Neuronal stem cell (in vitro differentiated cells): ENCODE data around the gene RALGAPA2.

ENCODE experiments used
- DNase-seq: peaks from one replicate; pipeline ENCODE4 v3.0.0-alpha.2; 2013; ENCODE audit warnings: low spot score
- H2AFZ ChIP-seq: one replicate; pipeline ENCODE4 v1.6.1; 2013; ENCODE audit warnings: mild to moderate bottlenecking, low read length, inconsistent platforms
- H2AK5ac ChIP-seq: 2 replicates; pipeline ENCODE4 v1.6.1; 2013; ENCODE audit warnings: low read depth, mild to moderate bottlenecking, inconsistent platforms, low read length, moderate library complexity, mixed read lengths
- H2BK120ac ChIP-seq: 2 replicates; pipeline ENCODE4 v1.6.1; 2013; ENCODE audit warnings: low read depth, mild to moderate bottlenecking, inconsistent platforms, low read length, moderate library complexity, mixed read lengths
- H2BK12ac ChIP-seq: one replicate; pipeline ENCODE4 v1.6.1; 2013; ENCODE audit warnings: low read length, inconsistent platforms
- H2BK15ac ChIP-seq: 2 replicates; pipeline ENCODE4 v1.6.1; 2013; ENCODE audit warnings: mild to moderate bottlenecking, low read length, inconsistent platforms, mixed read lengths
- H2BK5ac ChIP-seq: one replicate; pipeline ENCODE4 v1.6.1; 2013; ENCODE audit warnings: inconsistent platforms, mild to moderate bottlenecking, low read length, moderate library complexity
- H3K14ac ChIP-seq: one replicate; pipeline ENCODE4 v1.6.1; 2013; ENCODE audit warnings: low read length, inconsistent platforms
- H3K18ac ChIP-seq: 2 replicates; pipeline ENCODE4 v1.6.1; 2013; ENCODE audit warnings: low read length, inconsistent platforms
- H3K23ac ChIP-seq: 2 replicates; pipeline ENCODE4 v1.6.1; 2013; ENCODE audit warnings: low read depth, mild to moderate bottlenecking, mixed read lengths, low read length, inconsistent platforms; ENCODE audit not compliant: poor library complexity
- H3K27ac ChIP-seq: replicated peaks from 3 replicates; pipeline ENCODE4 v1.5.1; 2013; ENCODE audit warnings: low read length, inconsistent platforms
- H3K27me3 ChIP-seq, 3 experiments: 2 replicates each; pipeline ENCODE4 v1.6.1; 2013; ENCODE audit warnings: low read length in 3 of 3, mild to moderate bottlenecking in 2 of 3, inconsistent platforms in 1 of 3, low read depth in 1 of 3, mixed read lengths in 1 of 3, moderate library complexity in 1 of 3; ENCODE audit not compliant: control insufficient read depth in 3 of 3, insufficient read depth in 3 of 3
- H3K36me3 ChIP-seq, 2 donors: replicated peaks in 1 of 2; 2 replicates each; pipeline ENCODE4 v1.6.1; 2013; ENCODE audit warnings: low read length in 2 of 2; ENCODE audit not compliant: control insufficient read depth in 2 of 2, insufficient read depth in 2 of 2
- H3K4ac ChIP-seq: 2 replicates; pipeline ENCODE4 v1.6.1; 2013; ENCODE audit warnings: inconsistent platforms, mild to moderate bottlenecking, low read length, moderate library complexity
- H3K4me1 ChIP-seq, 2 donors: 1 replicate in 1 of 2; 2 replicates in 1 of 2; pipeline ENCODE4 v1.6.1; 2013; ENCODE audit warnings: low read length in 2 of 2, low read depth in 1 of 2; ENCODE audit not compliant: control insufficient read depth in 2 of 2, insufficient read depth in 1 of 2
- H3K4me2 ChIP-seq: one replicate; pipeline ENCODE4 v1.6.1; 2013; ENCODE audit warnings: mild to moderate bottlenecking, low read length, inconsistent platforms; ENCODE audit not compliant: insufficient read depth, poor library complexity, severe bottlenecking
- H3K4me3 ChIP-seq, 2 donors: 2 replicates each; pipeline ENCODE4 v1.5.1; 2013; ENCODE audit warnings: low read length in 2 of 2, mild to moderate bottlenecking in 2 of 2, inconsistent platforms in 1 of 2, moderate library complexity in 1 of 2
- H3K79me1 ChIP-seq: one replicate; pipeline ENCODE4 v1.6.1; 2013; ENCODE audit warnings: low read depth, mild to moderate bottlenecking, inconsistent platforms, low read length, moderate library complexity
- H3K9ac ChIP-seq: one replicate; pipeline ENCODE4 v1.6.1; 2013; ENCODE audit warnings: mild to moderate bottlenecking, low read depth, low read length, inconsistent platforms; ENCODE audit not compliant: poor library complexity
- H3K9me3 ChIP-seq, 2 donors: replicated peaks in 1 of 2; 2 replicates each; pipeline versions ENCODE3 to v1.6.1; 2013; ENCODE audit warnings: low read length in 2 of 2, mild to moderate bottlenecking in 2 of 2, inconsistent platforms in 1 of 2, low read depth in 1 of 2, mixed read lengths in 1 of 2, moderate library complexity in 1 of 2; ENCODE audit not compliant: control insufficient read depth in 2 of 2, insufficient read depth in 1 of 2
- H4K8ac ChIP-seq: one replicate; pipeline ENCODE4 v1.6.1; 2013; ENCODE audit warnings: low read depth, mild to moderate bottlenecking, inconsistent platforms, low read length, moderate library complexity
- H4K91ac ChIP-seq: one replicate; pipeline ENCODE4 v1.6.1; 2013; ENCODE audit warnings: low read length, low read depth, mild to moderate bottlenecking, inconsistent platforms; ENCODE audit not compliant: poor library complexity
- WGBS, 2 donors: extraction: QIAGEN DNeasy Blood & Tissue Kit; methylation state at CpG; one replicate each; pipeline ENCODE4 v1.1.7; 2013; ENCODE audit warnings: missing lambda C conversion rate in 2 of 2, mixed read lengths in 1 of 2; ENCODE audit not compliant: insufficient read length in 2 of 2, insufficient replicate concordance in 1 of 2; ENCODE audit errors: extremely low coverage in 2 of 2; 5-methylcytosine and 5-hydroxymethylcytosine counted together

RALGAPA2 gene

DNA sequence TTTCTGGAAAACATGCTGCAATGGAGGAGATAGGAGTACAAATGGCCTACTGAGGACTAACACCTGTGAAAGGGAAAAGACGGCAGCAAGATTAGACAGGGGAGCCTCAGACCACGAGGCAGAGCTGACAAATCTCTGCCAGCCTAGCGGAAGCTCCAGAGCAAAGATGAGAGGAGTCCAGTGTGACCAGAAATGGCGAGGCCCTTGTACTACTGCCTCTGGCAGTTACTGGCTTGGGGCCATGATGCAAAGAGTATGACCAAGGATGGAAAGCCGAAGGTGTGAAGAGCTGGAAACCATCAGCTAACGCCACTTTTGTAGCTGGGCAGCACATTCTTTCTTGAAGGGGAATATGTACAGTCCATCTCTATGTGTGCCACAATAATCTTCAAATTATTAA lies 55.4 kb downstream of the RALGAPA2 start:
- no peak overlapping the region for H3K23ac ChIP-seq
- H2BK5ac ChIP-seq = no peak overlapping the region
- no peak overlapping the region for H3K4me2 ChIP-seq
- DNase-seq = no peak
- no peaks in the 10 kb centered on the region for H3K27me3 ChIP-seq
- no peak overlapping the region for H3K9ac ChIP-seq
- no peak overlapping the region for H3K18ac ChIP-seq
- H3K4me1 ChIP-seq = peaks cover 0 to 2% of the 10 kb centered on the region in 2 donors
- no peak overlapping the region for H2BK120ac ChIP-seq
- no peaks in the 10 kb centered on the region for H3K79me1 ChIP-seq
- H2BK15ac ChIP-seq = no peak overlapping the region
- H4K91ac ChIP-seq = no peak overlapping the region
- no CpG with 5 or more reads among the region's 6 CpGs for WGBS, 2 donors
- peaks cover 0 to 2% of the 10 kb centered on the region in 2 donors for H3K36me3 ChIP-seq
- no peak overlapping the region for H4K8ac ChIP-seq
- H2AFZ ChIP-seq = no peak overlapping the region
- no peak overlapping the region for H3K14ac ChIP-seq
- H3K4ac ChIP-seq = no peak overlapping the region
- no peak overlapping the region for H3K27ac ChIP-seq
- no peak overlapping the region for H2AK5ac ChIP-seq
- no peaks in the 10 kb centered on the region for H3K9me3 ChIP-seq
- H2BK12ac ChIP-seq = no peak overlapping the region
- no peak overlapping the region for H3K4me3 ChIP-seq

DNA sequence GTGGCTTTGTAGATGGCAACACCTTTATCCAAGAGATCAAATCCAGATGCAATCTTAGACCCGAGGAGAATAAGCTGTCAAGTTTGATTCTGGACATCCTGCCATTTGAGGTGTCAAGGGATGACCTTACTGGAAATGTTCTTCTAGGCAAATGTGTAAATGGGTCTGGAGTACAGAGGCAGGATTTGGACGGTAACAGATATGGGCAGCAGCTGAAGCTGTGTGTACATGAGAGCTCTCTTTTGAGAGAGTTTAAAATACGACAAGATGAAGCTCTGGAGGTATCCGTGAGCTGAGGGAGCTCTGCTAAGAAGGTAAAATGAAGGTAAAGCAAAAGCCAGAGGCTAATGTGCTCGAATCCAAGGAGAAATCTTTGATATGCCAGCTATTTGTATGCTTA lies 56.6 kb downstream of the RALGAPA2 start:
- Histone ChIP-seq H2BK5ac (no peak overlapping the region), H3K27me3 (no peaks in the 10 kb centered on the region), H4K8ac (no peak overlapping the region), H2BK15ac (no peak overlapping the region), H3K79me1 (no peaks in the 10 kb centered on the region), H3K36me3 (peaks cover 0 to 2% of the 10 kb centered on the region in 2 donors), H3K4ac (no peak overlapping the region), H2BK120ac (no peak overlapping the region), H2AFZ (no peak overlapping the region), H3K4me3 (no peak overlapping the region), H4K91ac (no peak overlapping the region), H3K23ac (no peak overlapping the region), H3K9ac (no peak overlapping the region), H3K27ac (no peak overlapping the region), H3K14ac (no peak overlapping the region), H3K4me1 (peaks cover 0 to 2% of the 10 kb centered on the region in 2 donors), H3K9me3 (no peaks in the 10 kb centered on the region), H2BK12ac (no peak overlapping the region), H3K18ac (no peak overlapping the region), H2AK5ac (no peak overlapping the region), H3K4me2 (no peak overlapping the region)
- no CpG with 5 or more reads among the region's 5 CpGs for WGBS, 2 donors
- DNase-seq = no peak

GRCh38 chr20:20649945-20650344 lies 62.5 kb downstream of the RALGAPA2 start:
- Histone ChIP-seq H3K14ac (no peak overlapping the region), H2BK15ac (no peak overlapping the region), H3K4me1 (peaks cover 0 to 7% of the 10 kb centered on the region in 2 donors), H2BK12ac (no peak overlapping the region), H4K8ac (no peak overlapping the region), H2AFZ (no peak overlapping the region), H3K9me3 (no peaks in the 10 kb centered on the region), H3K4ac (no peak overlapping the region), H3K9ac (no peak overlapping the region), H2BK120ac (no peak overlapping the region), H2AK5ac (no peak overlapping the region), H3K4me3 (no peak overlapping the region), H3K36me3 (no peaks in the 10 kb centered on the region), H3K18ac (no peak overlapping the region), H3K23ac (no peak overlapping the region), H3K27ac (no peak overlapping the region), H4K91ac (no peak overlapping the region), H2BK5ac (no peak overlapping the region), H3K79me1 (no peaks in the 10 kb centered on the region), H3K4me2 (no peak overlapping the region), H3K27me3 (no peaks in the 10 kb centered on the region)
- no peak for DNase-seq
- WGBS, 2 donors = no CpG with 5 or more reads among the region's 4 CpGs

- H4K91ac ChIP-seq = no peak overlapping the region
- no peak overlapping the region for H3K27ac ChIP-seq
- no peak overlapping the region for H2BK15ac ChIP-seq
- no peak overlapping the region for H2BK12ac ChIP-seq
- no peak overlapping the region for H3K23ac ChIP-seq
- H3K18ac ChIP-seq = no peak overlapping the region
- H2BK120ac ChIP-seq = no peak overlapping the region
- no peak overlapping the region for H3K9ac ChIP-seq
- no peaks in the 10 kb centered on the region for H3K79me1 ChIP-seq
- no peak for DNase-seq
- no peaks in the 10 kb centered on the region for H3K27me3 ChIP-seq
- no peak overlapping the region for H3K4ac ChIP-seq
- H3K36me3 ChIP-seq = peaks cover 2 to 12% of the 10 kb centered on the region in 2 donors
- no peak overlapping the region for H3K4me3 ChIP-seq
- H2BK5ac ChIP-seq = no peak overlapping the region
- no peak overlapping the region for H3K4me2 ChIP-seq
- H4K8ac ChIP-seq = no peak overlapping the region
- no peaks in the 10 kb centered on the region for H3K9me3 ChIP-seq
- H3K14ac ChIP-seq = no peak overlapping the region
- H2AFZ ChIP-seq = no peak overlapping the region
- no CpG with 5 or more reads among the region's 3 CpGs for WGBS, 2 donors
- no peak overlapping the region for H2AK5ac ChIP-seq
- H3K4me1 ChIP-seq = peaks cover 0 to 5% of the 10 kb centered on the region in 2 donors
Measured at GRCh38 chr20:20643927-20644326, 68.5 kb downstream of the RALGAPA2 start.
